Measurements from ENCODE around the gene NOC2L. TPM values are rescaled to one million over a fixed set of nuclear protein-coding genes. Genes with fewer than 3 reads are reported as not detected.
"Not testable (repeated sequence)": the region's sequence is repeated elsewhere in the genome, so short reads cannot be mapped to it uniquely, and the experiment has no call there.

The NOC2L gene
- total and polyA plus RNA-seq, 9 donors = 17.8 to 55.2 (median 41.4) TPM

DNA sequence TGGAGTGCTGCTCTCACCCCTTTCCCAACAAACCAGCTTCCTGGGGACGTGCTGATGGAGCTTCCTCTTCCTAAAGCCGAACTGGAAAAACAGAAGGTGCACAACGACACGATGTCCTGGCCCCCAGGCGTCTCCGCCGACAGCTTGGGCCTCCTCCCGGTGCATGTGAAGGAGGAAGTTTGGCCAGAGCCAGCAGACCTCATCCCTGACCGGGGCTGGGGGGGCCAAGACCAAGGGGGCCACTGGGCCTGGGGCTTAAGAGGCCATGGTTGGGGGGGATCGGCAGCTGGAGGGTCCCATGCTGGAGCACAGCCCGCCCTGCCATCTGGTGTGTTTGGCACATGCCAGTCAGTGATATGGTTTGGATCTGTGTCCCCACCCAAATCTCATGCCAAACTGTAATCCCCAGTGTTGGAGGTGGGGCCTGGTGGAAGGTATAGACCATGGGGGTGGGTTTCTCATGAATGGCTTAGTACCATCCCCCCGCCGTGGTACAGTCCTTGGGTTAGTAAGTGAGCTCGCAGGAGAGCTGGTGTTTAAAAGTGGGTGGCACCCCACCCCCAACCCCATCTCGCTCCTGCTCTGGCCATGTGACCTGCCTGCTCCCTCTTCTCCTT lies 34.4 kb upstream of the NOC2L start:
- intact Hi-C loops (cut with DNase I) = no loop called here
- 80% methylated on average over 15 of the region's 15 CpGs for WGBS, 3 donors
- peaks cover 9% of the 10 kb centered on the region for H3K27me3 ChIP-seq
- H3K9me3 ChIP-seq = peaks cover 0 to 4% of the 10 kb centered on the region in 2 donors
- H3K27ac ChIP-seq = no peak overlapping the region
- DNase-seq = no peak
- H3K4me1 ChIP-seq (ENCODE audit: insufficient read depth) = peaks cover 3% of the 10 kb centered on the region
- H3K4me3 ChIP-seq = no peak overlapping the region
- TF ChIP-seq EP300 (IDR thresholded peaks at IDR 0.05) (no peak), POLR2A (IDR thresholded peaks at IDR 0.05) (no peak)
- TF ChIP-seq, protein P1, sequence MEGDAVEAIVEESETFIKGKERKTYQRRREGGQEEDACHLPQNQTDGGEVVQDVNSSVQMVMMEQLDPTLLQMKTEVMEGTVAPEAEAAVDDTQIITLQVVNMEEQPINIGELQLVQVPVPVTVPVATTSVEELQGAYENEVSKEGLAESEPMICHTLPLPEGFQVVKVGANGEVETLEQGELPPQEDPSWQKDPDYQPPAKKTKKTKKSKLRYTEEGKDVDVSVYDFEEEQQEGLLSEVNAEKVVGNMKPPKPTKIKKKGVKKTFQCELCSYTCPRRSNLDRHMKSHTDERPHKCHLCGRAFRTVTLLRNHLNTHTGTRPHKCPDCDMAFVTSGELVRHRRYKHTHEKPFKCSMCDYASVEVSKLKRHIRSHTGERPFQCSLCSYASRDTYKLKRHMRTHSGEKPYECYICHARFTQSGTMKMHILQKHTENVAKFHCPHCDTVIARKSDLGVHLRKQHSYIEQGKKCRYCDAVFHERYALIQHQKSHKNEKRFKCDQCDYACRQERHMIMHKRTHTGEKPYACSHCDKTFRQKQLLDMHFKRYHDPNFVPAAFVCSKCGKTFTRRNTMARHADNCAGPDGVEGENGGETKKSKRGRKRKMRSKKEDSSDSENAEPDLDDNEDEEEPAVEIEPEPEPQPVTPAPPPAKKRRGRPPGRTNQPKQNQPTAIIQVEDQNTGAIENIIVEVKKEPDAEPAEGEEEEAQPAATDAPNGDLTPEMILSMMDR (IDR thresholded peaks at IDR 0.05) = no peak
- H3K36me3 ChIP-seq = no peaks in the 10 kb centered on the region

DNA sequence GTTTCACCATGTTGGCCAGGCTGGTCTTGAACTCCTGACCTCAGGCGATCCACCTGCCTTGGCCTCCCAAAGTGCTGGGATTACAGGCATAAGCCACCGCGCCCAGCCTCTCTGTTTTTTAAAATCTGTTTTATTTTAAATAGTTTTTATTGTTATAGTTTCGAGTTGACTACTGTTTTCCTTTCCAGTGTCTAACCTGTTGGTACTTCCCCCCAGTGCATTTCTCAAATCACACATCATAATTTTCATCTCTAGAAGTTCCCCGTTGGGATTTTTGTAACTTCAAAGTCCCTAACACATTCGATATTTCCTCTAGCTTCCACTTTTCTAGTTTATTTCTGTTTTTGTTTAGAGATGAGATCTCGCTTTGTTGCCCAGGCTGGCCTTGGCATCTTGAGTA lies 33.3 kb upstream of the NOC2L start:
- DNase-seq = no peak
- H3K4me3 ChIP-seq = no peak overlapping the region
- WGBS, 3 donors = 87 to 93% (median 91%) methylated on average over 7 of the region's 7 CpGs
- no peak overlapping the region for H3K27ac ChIP-seq
- TF ChIP-seq, protein P1 (IDR thresholded peaks at IDR 0.05) = no peak
- TF ChIP-seq POLR2A (IDR thresholded peaks at IDR 0.05) (no peak), EP300 (IDR thresholded peaks at IDR 0.05) (no peak)
- peaks cover 0 to 4% of the 10 kb centered on the region in 2 donors for H3K9me3 ChIP-seq
- no peaks in the 10 kb centered on the region for H3K36me3 ChIP-seq
- H3K27me3 ChIP-seq = no peaks in the 10 kb centered on the region
- intact Hi-C loops (cut with DNase I) = no loop called here
- H3K4me1 ChIP-seq (ENCODE audit: insufficient read depth) = no peaks in the 10 kb centered on the region

DNA sequence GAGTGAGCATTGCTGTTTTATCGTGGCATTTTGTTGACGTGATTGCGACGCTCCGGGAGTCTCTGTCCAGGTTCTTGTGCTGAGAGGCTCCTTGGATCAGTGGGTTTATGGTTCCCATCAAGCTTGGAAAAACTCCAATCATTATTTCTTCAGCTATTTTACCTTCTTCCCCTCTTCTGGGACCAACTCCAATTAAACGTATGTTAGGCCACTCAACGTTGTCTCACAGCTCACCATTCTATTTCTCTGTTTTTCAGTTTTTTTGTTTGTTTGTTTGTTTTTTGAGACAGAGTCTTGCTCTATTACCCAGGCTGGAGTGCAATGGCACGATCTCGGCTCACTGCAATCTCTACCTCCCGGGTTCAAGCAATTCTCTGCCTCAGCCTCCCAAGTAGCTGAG lies 32.8 kb upstream of the NOC2L start:
- TF ChIP-seq, protein P1 (IDR thresholded peaks at IDR 0.05) = no peak
- TF ChIP-seq POLR2A (IDR thresholded peaks at IDR 0.05) (no peak), EP300 (IDR thresholded peaks at IDR 0.05) (no peak)
- intact Hi-C loops (cut with DNase I) = no loop called here
- WGBS, 3 donors = 93 to 94% (median 94%) methylated on average over 10 of the region's 10 CpGs
- Histone ChIP-seq H3K4me1 (ENCODE audit: insufficient read depth) (no peaks in the 10 kb centered on the region), H3K4me3 (no peak overlapping the region), H3K9me3 (peaks cover 0 to 4% of the 10 kb centered on the region in 2 donors), H3K27ac (no peak overlapping the region), H3K27me3 (no peaks in the 10 kb centered on the region), H3K36me3 (no peaks in the 10 kb centered on the region)
- no peak for DNase-seq

DNA sequence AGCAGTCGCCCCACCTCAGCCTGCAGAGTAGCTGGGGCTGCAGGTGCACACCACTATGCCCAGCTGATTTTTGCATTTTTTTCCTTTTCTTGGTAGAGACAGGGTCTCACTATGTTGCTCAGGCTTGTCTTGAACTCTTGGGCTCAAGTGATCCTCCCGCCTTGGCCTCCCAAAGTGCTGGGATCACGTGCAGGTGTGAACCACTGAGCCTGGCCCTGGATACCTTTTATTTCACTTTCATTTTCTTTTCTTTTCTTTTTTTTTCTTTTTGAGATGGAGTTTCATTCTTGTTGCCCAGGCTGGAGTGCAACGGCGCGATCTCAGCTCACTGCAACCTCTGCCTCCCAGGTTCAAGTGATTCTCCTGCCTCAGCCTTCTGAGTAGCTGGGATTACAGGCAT lies 32.2 kb upstream of the NOC2L start:
- H3K27me3 ChIP-seq; intact Hi-C loops (cut with DNase I); H3K27ac ChIP-seq; H3K9me3 ChIP-seq; H3K4me1 ChIP-seq (ENCODE audit: insufficient read depth); DNase-seq; H3K36me3 ChIP-seq; H3K4me3 ChIP-seq: not testable (repeated sequence)
- 93 to 96% (median 96%) methylated on average over 6 of the region's 6 CpGs for WGBS, 3 donors

DNA sequence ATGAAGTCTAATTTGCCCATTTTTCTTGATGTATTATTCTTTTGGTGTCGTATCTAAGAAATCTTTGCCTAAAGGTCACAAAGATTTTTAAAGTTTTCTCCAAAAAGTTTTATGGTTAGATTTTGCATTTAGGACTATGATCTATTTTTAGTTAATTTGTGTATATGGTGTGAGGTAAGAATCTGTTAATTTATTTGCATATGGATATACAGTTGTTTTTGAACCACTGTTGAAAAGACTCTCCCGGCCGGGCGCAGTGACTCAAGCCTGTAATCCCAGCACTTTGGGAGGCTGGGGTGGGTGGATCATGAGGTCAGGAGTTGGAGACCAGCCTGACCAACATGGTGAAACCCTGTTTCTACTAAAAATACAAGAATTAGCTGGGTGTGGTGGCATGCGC lies 29.0 kb upstream of the NOC2L start:
- 78 to 88% (median 86%) methylated on average over 5 of the region's 5 CpGs for WGBS, 3 donors
- not testable (repeated sequence) for H3K4me3 ChIP-seq; H3K27me3 ChIP-seq; H3K4me1 ChIP-seq (ENCODE audit: insufficient read depth); H3K36me3 ChIP-seq; H3K9me3 ChIP-seq; DNase-seq; H3K27ac ChIP-seq
- intact Hi-C loops (cut with DNase I) = loop anchor here in 2 of 4 donors (10.0 kb wide), 1 partner anchor 307 kb away; no protein-coding TSS in a partner anchor

Data from ovary (tissue), 9 donors.